Posterior vena cava (tissue), 2 donors: Measurements from ENCODE around the gene PTH2. TPM values are rescaled to one million over a fixed set of nuclear protein-coding genes. Genes with fewer than 3 reads are reported as not detected.
A peak's percentile ranks its signal among the peaks of the same experiment; 100 is the strongest.
"Not testable (repeated sequence)": the region's sequence is repeated elsewhere in the genome, so short reads cannot be mapped to it uniquely, and the experiment has no call there.

Experiments
- DNase-seq: peaks from one replicate; pipeline ENCODE4 v3.0.0-alpha.2; 2020; ENCODE audit warnings: low spot score
- intact Hi-C, 2 donors: fragments of 100-400 bp; cut with DNase I; formaldehyde crosslinking; loops; one replicate each; pipeline versions ENCODE4 v1.14.1 to v1.14.2; 2022 to 2023
- total RNA-seq, 2 donors: library from RNA; stranded (reverse); fragmentation: NEBNext Ultra II Directional; extraction: Animal tissue kit (Norgen Biotek cat#: 25700); gene quantifications; one replicate each; pipeline ENCODE4 v1.2.1, GENCODE V29; 2021
- donor health status: DM: yes; HTN: yes; CAD: no.
- donor health status: DM: yes; HTN: yes; CAD: no.

Gene PTH2
- total RNA-seq, 2 donors from 2014 or later: not detected

DNA sequence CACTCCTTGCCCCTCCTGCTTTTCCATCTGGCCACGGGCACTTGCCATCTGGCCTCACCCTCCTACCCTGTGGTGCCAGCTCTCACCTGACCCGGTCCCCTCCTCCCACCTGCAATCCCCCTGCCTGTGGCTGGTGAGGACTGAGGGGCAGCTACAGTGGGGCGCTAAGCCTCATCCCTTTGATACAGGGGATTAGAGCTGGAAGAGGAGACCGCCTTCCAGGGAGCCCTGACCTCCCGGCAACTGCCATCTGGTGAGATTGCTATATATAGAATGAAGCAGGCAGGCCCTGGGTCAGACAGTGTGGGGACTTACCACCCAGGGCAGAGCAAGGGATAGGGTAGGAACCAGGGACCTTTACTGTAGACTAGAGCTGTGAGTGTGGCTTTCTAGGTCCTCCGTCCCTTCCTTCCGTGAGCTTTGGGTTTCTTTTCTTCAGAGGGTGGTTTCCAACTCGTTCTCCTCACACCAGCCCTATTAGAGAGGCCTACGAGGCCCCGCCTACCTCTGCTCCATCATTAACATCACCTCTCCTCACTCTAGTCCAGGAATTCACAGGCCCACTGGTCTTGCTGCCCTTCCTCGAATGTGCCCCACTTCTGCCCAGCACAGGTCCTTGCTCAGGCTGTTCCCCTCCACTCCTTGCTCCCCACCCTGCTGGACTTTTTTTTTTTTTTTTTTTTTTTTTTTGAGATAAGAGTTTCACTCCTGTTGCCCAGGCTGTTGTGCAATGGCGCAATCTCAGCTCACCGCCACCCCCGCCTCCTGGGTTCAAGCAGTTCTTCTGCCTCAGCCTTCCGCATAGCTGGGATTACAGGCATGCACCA, 27.4 kb downstream of the PTH2 start:
- peak; percentile 55 for DNase-seq
- intact Hi-C loops: no loop called here

DNA sequence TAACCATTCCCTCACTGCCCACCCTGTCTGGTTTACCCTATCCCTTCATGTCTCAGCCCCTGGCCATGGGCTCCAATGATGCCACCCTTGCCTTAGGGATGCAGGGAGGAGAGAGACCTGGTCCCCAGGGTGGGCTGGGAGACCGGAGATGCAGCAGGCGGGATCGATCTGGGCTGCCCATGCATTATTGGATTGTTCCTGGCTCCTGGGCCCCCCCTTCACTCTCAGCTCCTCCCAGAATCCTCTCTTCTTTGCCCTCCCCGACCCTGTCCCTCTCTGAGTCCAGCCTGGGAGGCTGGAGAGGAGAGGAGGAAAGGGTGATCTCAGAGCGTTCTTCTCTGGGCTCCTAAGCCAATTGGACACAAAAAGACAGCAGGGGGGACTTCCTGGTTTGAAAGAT, 29.4 kb downstream of the PTH2 start:
- peak; percentile 50 for DNase-seq
- intact Hi-C loops: loop anchor here in 1 of 2 donors (5.0 kb wide), 1 partner anchor 48 kb away; the partner anchor contains the start of gene SLC17A7

DNA sequence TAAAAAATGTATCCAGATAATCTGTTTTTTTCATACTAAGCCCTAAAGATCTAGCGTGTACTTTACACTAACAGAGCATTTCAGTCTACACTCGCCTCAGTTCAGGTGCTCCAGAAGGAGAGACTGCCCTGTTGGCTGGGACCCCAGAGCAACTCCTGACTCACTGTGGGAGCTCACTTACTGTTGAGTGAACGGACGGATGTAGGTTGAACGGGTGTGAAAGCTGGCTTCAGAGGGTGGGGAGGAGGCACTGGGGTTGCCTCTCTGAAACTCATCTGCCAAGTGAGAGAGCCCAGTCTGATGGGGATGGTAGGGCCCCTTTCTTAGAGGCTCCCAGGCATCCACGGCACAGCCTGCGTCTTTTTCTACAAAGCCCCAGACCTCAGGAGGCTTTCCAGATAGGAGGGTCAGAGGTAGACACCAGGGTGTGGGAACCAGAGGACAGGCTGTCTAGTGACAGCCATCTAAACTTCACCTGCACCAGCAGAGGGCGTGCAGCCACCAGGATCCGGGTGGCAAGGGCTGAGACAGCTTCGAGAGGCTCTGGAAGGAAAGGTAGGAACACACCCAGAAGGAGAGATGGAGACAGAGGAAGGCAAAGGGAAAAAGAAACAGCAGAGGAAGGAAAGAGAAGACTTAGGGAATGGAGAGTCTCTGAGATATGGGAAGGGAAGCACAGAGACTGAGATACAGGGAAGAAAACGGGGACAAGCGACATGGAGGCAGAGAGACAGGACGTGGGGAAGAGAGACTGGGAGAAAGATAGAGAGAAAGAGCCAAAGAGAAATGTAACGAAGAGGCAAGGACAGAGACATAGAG, 31.5 kb downstream of the PTH2 start:
- DNase-seq: peak; percentile 91
- intact Hi-C loops: loop anchor here (2.0 to 5.0 kb wide), 2 partner anchors 49 to 51 kb away; partner anchors contain the start of gene SLC17A7 (in 2 of the 2)

DNA sequence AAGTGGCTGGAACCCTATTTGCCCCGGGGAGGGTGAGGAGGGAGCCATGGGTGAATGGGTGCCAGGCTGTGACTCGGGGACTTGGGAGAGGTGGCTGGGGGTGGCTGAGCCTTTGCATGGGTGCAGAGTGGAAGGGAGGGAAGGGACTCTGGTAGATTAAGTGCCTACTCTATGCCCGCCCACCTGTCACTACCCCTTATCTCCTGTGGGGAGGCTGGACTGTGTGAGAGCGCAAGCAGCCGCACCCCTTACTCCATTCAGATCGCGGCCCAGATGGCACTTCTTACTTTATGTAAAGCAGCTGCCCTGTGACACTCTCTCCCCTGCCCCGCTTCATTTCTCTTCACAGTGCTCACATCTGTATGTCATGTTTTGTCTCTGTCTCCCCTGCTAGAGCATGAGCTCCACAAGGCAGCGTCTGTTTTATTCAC, 32.3 kb downstream of the PTH2 start:
- DNase-seq: no peak
- intact Hi-C loops: loop anchor here (2.0 to 5.0 kb wide), 2 partner anchors 50 to 51 kb away; partner anchors contain the start of gene SLC17A7 (in 2 of the 2)

DNA sequence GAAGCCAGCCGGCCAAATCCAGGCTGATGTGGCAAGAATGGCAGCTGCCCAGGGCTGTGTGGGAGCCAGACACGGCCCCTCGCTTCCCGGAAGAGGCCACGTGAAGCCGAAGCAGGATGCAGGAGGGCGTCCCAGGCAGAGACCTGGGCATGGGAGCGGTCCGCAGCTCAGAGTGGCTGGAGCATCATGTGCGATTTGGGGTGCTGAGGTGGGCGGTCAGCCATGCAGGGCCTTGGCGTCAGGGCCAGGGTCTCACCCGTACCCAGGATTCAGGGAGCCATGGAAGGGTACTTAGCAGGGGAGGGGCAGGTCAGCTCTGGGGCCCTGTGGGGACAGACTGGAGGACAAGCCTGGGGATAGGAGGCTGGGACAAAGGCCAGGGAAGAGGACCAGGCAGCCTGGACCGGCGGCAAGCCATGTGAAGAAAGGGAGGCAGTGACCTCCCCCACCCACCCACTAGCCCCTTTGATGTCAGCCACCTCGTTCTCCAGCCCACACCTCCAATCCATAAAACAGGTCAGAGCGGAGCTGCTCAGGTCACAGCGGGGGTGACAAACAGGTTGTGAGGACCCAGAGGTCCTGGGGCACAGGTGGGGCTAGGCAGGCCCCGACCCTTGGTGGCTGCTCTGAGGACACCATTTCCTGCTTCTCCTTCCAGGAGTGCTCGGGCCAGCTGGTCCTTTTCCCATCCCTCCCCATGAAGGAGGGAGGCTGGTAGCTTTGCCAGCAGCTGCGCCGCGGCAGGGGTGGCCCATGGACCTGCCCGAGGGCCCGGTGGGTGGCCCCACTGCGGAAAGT, 32.9 kb downstream of the PTH2 start:
- intact Hi-C loops: loop anchor here (2.0 to 5.0 kb wide), 2 partner anchors 50 to 52 kb away; partner anchors contain the start of gene SLC17A7 (in 2 of the 2)
- peak; percentile 68 for DNase-seq

DNA sequence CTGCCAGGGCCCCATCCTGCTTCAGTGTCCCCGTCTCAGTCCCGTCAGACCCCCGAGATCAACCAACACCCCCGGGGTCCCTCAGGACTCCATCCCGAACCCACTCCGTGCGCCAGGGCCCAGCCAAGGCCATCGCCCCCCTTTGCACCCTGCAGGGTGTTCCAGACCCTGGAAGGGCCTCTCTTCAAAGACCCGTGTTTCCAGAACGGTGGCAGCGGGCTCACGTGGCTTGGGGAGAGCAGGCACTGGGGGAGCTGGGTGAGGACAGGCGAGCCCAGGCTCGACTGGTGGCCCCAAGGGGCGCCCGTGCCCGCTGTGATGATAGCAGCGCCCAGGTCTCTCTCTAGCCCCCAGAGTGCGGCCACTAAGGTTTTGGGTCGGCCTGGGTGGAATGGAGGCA, 33.8 kb downstream of the PTH2 start:
- intact Hi-C loops: no loop called here
- peak; percentile 72 for DNase-seq

DNA sequence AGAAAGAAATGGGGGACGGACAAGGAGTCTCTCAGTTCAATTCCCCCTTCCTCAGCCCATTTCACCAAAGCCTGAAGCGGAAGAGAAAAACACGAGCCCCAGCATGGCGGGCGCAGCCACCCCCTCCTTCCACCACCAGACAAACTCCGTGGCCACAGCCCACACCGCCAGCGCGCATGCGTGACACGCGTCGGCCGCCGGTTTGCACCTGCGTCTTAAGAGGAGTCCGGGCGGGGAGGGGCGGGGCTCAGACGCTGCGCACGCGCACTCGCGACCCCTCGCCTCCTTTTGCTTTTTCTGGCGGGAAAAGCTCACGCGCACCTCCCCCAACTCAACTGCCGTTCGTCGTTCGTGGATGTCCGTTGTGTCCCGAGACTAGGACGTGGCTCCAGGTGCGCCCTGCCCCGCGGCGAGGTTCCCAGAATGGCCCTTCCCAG, 35.3 kb downstream of the PTH2 start, which contains the start of gene KASH5:
KASH5 (plus strand) TSS at position 314 of the 437 bp plus-strand sequence. CDS start 2,635 bp downstream, outside the sequence.
- intact Hi-C loops: no loop called here
- peak; percentile 95 for DNase-seq

DNA sequence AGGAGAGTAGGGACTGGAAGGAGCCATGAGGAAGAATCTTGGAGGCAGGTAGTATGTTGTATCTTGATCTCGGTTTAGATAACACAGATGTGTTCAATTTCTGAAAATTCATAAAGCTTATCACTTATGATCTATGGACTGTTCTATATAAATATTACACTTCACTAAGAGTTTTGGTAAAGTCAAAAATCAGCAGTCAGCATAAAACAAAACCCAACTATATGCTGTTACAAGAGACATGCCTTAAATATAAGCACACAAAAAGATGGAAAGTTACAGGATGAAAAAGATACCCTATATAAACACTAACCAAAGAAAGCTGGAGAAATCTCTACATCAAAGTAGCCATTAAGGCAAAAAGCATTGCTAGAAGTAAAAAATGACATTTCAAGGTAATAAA, 39.6 kb downstream of the PTH2 start:
- DNase-seq: no peak
- intact Hi-C loops: no loop called here

DNA sequence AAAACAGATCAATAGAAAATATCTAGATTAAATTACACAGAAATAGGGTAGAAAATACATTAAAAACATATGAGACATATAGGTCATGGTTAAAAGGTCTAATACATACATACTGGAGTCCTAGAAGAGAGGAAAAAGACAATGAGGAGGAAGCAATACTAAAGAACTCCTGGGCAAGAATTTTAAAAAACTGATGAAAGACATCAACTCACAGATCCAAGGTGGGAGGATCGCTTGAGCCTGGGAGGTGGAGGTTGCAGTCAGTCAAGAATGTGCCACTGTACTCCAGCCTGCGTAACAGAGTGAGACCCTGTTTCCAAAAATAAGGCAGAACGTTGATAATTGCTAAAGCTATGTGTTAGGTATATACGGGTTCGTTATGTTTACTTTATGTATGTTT, 40.6 kb downstream of the PTH2 start:
- intact Hi-C loops: no loop called here
- DNase-seq: no peak

DNA sequence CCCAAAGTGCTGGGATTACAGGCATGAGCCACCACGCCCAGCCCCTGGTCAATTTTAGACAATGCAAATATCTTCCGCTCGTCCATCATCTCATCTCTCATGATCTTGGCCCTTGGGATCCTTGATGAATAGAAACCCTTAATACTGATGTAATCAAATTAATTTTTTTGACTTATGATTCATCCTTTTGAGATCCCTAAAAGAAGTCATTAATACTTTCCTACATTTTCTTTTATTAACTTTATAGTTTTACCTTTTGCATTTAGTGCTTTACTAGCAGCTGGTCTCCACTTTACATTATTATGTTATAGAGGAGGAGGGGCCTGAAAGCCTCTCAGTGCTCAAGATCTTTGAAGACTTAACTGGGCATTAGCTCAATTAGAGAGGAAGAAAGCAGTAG, 42.9 kb downstream of the PTH2 start:
- DNase-seq: no peak

DNA sequence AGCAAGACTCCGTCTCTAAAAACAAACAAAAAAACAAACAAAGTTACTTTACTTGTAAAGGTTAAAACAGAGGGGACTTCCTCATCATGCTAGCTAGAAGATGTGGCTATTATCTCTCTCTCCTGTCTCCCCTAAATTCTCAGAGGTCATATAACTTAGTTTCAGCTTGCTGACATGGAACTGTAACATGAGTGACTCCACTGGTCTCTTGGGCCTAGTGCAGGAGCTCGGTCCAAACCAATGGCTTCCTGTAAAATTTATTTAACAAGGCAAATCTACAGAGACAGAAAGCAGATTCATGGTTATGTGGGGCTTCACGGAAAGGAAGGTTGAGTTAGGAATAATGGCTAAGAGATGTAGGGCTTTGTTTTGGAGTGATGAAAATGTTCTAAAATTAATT, 44.7 kb downstream of the PTH2 start:
- no peak for DNase-seq
- intact Hi-C loops: no loop called here

More for the DNA sequence above, 42.9 kb downstream of the PTH2 start:
- intact Hi-C loops: no loop called here

DNA sequence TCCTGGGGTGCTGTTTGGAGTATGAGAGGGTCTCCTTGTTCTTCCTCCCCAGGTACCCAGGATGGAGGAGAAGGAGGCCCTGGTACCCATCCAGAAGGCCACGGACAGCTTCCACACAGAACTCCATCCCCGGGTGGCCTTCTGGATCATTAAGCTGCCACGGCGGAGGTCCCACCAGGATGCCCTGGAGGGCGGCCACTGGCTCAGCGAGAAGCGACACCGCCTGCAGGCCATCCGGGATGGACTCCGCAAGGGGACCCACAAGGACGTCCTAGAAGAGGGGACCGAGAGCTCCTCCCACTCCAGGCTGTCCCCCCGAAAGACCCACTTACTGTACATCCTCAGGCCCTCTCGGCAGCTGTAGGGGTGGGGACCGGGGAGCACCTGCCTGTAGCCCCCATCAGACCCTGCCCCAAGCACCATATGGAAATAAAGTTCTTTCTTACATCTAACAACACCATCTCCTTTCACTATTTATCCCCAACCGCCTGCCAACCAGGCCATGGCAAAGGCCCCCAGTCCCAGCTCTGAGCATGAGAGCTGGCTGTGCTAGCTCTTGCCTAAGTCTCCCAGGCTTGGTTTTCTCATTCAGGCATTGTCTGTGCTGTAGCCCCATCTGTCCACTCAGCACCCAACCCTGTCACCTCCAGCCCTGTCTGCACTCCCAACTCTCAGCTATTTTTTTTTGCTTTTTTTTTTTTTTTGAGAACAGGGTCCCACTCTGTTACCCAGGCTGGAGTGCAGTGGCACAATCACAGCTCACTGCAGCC, 48.4 kb downstream of the PTH2 start:
- intact Hi-C loops: no loop called here
- peak; percentile 56 for DNase-seq

DNA sequence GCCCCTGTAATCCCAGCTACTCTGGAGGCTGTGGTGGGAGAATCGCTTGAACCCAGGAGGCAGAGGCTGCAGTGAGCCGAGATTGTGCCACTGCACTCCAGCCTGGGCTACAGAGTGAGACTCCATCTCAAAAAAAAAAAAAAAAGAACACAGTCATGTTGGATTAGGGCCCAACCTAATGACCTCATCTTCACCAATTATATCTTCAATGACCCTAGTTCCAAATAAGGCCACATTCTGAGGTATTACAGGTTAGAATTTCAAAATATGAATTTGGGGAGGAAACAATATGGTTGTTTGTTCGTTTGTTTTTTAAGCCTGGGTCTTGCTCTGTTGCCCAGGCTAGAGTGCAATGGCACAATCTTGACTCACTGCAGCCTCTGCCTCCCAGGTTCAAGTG, 50.1 kb downstream of the PTH2 start:
- intact Hi-C loops: not testable (repeated sequence)

More for the DNA sequence above, 50.1 kb downstream of the PTH2 start:
- not testable (repeated sequence) for DNase-seq

Other genes with a start within 250 kb of the PTH2 start
- gene SLC6A16, start 98.2 kb downstream of the PTH2 start, total RNA-seq: 1 to 10 TPM; 1.7 to 2.6 TPM
- 10 to 100 TPM; 11.5 to 19.6 TPM for gene CD37, start 88.0 kb downstream of the PTH2 start, total RNA-seq
- 10 to 100 TPM; 31.0 to 32.4 TPM for gene TEAD2, start 61.0 kb downstream of the PTH2 start, total RNA-seq
- gene DKKL1, start 59.6 kb downstream of the PTH2 start, total RNA-seq: not detected
- gene KASH5, start 35.2 kb downstream of the PTH2 start, total RNA-seq: not detected
- gene GFY, start 1.9 kb upstream of the PTH2 start, total RNA-seq: not detected
- gene SLC17A7, start 18.1 kb upstream of the PTH2 start, total RNA-seq: 1 to 10 TPM; 1.5 to 2.8 TPM
- 10 to 100 TPM; 34.4 to 36.6 TPM for gene PIH1D1, start 28.4 kb upstream of the PTH2 start, total RNA-seq
- gene ALDH16A1, start 29.8 kb upstream of the PTH2 start, total RNA-seq: 10 to 100 TPM; 17.3 to 24.2 TPM
- gene FLT3LG, start 50.8 kb upstream of the PTH2 start, total RNA-seq: 10 to 100 TPM in 1 of 2 donors, 1 to 10 TPM in 1; 7.3 to 12.0 TPM
- gene RPL13A, start 64.2 kb upstream of the PTH2 start, total RNA-seq: 1,000 to 10,000 TPM; 1,658 to 1,769 TPM
- gene RPS11, start 73.0 kb upstream of the PTH2 start, total RNA-seq: 1,000 to 10,000 TPM; 1,242 to 1,344 TPM
- gene FCGRT, start 89.2 kb upstream of the PTH2 start, total RNA-seq: 100 to 1,000 TPM; 192 to 304 TPM
- gene RCN3, start 104.6 kb upstream of the PTH2 start, total RNA-seq: 100 to 1,000 TPM in 1 of 2 donors, 10 to 100 TPM in 1; 94.0 to 128 TPM
- 10 to 100 TPM; 35.8 to 36.0 TPM for gene NOSIP, start 157.1 kb upstream of the PTH2 start, total RNA-seq
- gene PRRG2, start 157.9 kb upstream of the PTH2 start, total RNA-seq: under 1 TPM; 0.46 to 0.52 TPM
- 10 to 100 TPM; 18.8 to 21.7 TPM for gene PRR12, start 167.7 kb upstream of the PTH2 start, total RNA-seq
- gene RRAS, start 216.7 kb upstream of the PTH2 start, total RNA-seq: 100 to 1,000 TPM; 124 to 173 TPM
- 10 to 100 TPM; 43.5 to 55.1 TPM for gene SCAF1, start 218.8 kb upstream of the PTH2 start, total RNA-seq
- gene IRF3, start 242.4 kb upstream of the PTH2 start, total RNA-seq: 10 to 100 TPM; 40.6 to 50.9 TPM
- gene BCL2L12, start 242.5 kb upstream of the PTH2 start, total RNA-seq: 1 to 10 TPM; 8.5 to 9.3 TPM